ENCODE results near the gene EVI5L.

Gene EVI5L

DNA sequence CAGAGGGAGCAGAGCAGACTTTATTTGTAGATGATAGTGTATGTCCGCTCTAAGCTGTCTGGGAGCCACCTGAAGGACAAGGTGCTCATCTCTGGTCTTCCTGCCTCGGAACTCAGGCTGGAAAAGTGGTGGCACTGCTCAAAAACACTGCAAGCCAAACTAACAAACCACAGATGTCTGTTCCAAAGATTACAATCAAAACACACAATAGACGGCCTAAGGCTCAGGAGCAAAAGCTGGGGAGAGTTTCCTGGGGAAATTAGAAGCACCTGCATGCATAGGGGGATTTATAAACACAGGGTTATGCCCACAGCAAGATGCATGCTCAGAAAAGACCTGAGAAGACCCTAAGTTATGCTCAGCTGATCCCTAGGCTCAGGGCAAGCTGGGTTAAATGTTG lies 9.4 kb upstream of the EVI5L start:
- TF ChIP-seq, protein P1, sequence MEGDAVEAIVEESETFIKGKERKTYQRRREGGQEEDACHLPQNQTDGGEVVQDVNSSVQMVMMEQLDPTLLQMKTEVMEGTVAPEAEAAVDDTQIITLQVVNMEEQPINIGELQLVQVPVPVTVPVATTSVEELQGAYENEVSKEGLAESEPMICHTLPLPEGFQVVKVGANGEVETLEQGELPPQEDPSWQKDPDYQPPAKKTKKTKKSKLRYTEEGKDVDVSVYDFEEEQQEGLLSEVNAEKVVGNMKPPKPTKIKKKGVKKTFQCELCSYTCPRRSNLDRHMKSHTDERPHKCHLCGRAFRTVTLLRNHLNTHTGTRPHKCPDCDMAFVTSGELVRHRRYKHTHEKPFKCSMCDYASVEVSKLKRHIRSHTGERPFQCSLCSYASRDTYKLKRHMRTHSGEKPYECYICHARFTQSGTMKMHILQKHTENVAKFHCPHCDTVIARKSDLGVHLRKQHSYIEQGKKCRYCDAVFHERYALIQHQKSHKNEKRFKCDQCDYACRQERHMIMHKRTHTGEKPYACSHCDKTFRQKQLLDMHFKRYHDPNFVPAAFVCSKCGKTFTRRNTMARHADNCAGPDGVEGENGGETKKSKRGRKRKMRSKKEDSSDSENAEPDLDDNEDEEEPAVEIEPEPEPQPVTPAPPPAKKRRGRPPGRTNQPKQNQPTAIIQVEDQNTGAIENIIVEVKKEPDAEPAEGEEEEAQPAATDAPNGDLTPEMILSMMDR (IDR thresholded peaks at IDR 0.05; ENCODE audit: insufficient read depth, low read length, missing control alignments) = no peak
- DNase-seq (ENCODE audit: low read depth, low spot score) = no peak
- ChIA-PET POLR2A (no interaction called here), CTCF (interaction anchor here (1.2 to 1.9 kb wide), 3 partner anchors 15 to 140 kb away, joined by 3 to 8 read pairs (median 5); partner anchors contain the start of gene TRAPPC5)
- no peak overlapping the region for H3K4me3 ChIP-seq (ENCODE audit: low read depth, low read length)

- no peak for DNase-seq (ENCODE audit: low read depth, low spot score)
- ChIA-PET CTCF (no interaction called here), POLR2A (no interaction called here)
- TF ChIP-seq, protein P1 (IDR thresholded peaks at IDR 0.05; ENCODE audit: insufficient read depth, low read length, missing control alignments) = no peak
- no peak overlapping the region for H3K4me3 ChIP-seq (ENCODE audit: low read depth, low read length)
Measured at GRCh38 chr19:7822910-7823515, 7.0 kb upstream of the EVI5L start.

DNA sequence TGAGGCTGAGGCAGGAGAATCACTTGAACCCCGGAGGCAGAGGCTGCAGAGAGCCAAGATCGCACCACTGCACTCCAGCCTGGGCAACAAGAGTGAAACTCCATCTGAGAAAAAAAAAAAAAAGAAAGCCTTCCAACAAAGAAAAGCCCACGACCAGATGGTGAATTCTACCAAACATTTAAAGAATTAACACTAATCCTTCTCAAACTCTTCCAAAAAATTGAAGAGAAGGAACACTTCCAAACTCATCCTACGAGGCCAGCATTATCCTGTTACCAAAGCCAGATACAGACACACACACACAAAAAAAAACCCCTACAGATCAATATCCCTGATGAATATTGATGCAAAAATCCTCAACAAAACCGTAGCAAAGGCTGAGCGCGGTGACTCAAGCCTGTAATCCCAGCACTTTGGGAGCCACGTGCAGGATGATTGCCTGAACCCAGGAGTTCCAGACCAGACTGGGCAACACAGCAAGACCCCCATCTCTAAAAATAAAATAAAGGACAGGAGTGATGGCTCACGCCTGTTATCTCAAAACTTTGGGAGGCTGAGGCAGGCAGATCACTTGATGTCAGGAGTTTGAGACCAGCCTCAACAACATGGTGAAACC lies 6.2 kb upstream of the EVI5L start:
- ChIA-PET CTCF (no interaction called here), POLR2A (no interaction called here)
- TF ChIP-seq, protein P1 (IDR thresholded peaks at IDR 0.05; ENCODE audit: insufficient read depth, low read length, missing control alignments) = no peak
- H3K4me3 ChIP-seq (ENCODE audit: low read depth, low read length) = no peak overlapping the region
- DNase-seq (ENCODE audit: low read depth, low spot score) = no peak

- TF ChIP-seq, protein P1 (IDR thresholded peaks at IDR 0.05; ENCODE audit: insufficient read depth, low read length, missing control alignments) = no peak
- CTCF ChIA-PET = interaction anchor here (0.9 to 1.8 kb wide), 4 partner anchors 29 to 261 kb away, joined by 3 to 12 read pairs (median 4); no protein-coding TSS in a partner anchor
- peak overlapping the region; percentile 48 for H3K4me3 ChIP-seq (ENCODE audit: low read depth, low read length)
- POLR2A ChIA-PET = interaction anchor here (0.6 kb wide), 1 partner anchor 512 kb away, joined by 3 read pairs; no protein-coding TSS in a partner anchor
- DNase-seq (ENCODE audit: low read depth, low spot score) = no peak
Measured at GRCh38 chr19:7829166-7829520, 875 bp upstream of the EVI5L start.

- ChIA-PET CTCF (interaction anchor here (0.9 to 5.7 kb wide), 5 partner anchors 22 to 172 kb away, joined by 3 to 45 read pairs (median 3); no protein-coding TSS in a partner anchor), POLR2A (no interaction called here)
- peak overlapping the region; percentile 70 for H3K4me3 ChIP-seq (ENCODE audit: low read depth, low read length)
- TF ChIP-seq, protein P1 (IDR thresholded peaks at IDR 0.05; ENCODE audit: insufficient read depth, low read length, missing control alignments) = no peak
- DNase-seq (ENCODE audit: low read depth, low spot score) = no peak
Measured at GRCh38 chr19:7830272-7830771, 304 bp downstream of the EVI5L start.

GRCh38 chr19:7830823-7831222 lies 805 bp downstream of the EVI5L start:
- H3K4me3 ChIP-seq (ENCODE audit: low read depth, low read length) = peak overlapping the region; percentile 70
- DNase-seq (ENCODE audit: low read depth, low spot score) = no peak
- POLR2A ChIA-PET = interaction anchor here (0.7 kb wide), 1 partner anchor 1631 kb away, joined by 3 read pairs; no protein-coding TSS in a partner anchor
- TF ChIP-seq, protein P1 (IDR thresholded peaks at IDR 0.05; ENCODE audit: insufficient read depth, low read length, missing control alignments) = no peak
- CTCF ChIA-PET = interaction anchor here (0.9 to 5.7 kb wide), 6 partner anchors 22 to 171 kb away, joined by 3 to 45 read pairs (median 6); partner anchors contain the start of gene TRAPPC5

All from AG04449 (cell line).